ENCODE results near the gene RTF2.

GRCh38 chr20:56429502-56429901, 38.9 kb upstream of the RTF2 start:
- TF ChIP-seq, protein P1, sequence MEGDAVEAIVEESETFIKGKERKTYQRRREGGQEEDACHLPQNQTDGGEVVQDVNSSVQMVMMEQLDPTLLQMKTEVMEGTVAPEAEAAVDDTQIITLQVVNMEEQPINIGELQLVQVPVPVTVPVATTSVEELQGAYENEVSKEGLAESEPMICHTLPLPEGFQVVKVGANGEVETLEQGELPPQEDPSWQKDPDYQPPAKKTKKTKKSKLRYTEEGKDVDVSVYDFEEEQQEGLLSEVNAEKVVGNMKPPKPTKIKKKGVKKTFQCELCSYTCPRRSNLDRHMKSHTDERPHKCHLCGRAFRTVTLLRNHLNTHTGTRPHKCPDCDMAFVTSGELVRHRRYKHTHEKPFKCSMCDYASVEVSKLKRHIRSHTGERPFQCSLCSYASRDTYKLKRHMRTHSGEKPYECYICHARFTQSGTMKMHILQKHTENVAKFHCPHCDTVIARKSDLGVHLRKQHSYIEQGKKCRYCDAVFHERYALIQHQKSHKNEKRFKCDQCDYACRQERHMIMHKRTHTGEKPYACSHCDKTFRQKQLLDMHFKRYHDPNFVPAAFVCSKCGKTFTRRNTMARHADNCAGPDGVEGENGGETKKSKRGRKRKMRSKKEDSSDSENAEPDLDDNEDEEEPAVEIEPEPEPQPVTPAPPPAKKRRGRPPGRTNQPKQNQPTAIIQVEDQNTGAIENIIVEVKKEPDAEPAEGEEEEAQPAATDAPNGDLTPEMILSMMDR (IDR thresholded peaks at IDR 0.05): no peak
- TF ChIP-seq POLR2A (IDR thresholded peaks at IDR 0.05): no peak
